Stomach (tissue), 4 donors: ENCODE results near the gene MYO1H.

Experiments
- CTCF ChIP-seq, 7 experiments: fragments of 450-650 bp in 4 of 7; fragments of 200-600 bp in 3 of 7; sonication (generic) in 3 of 7; IDR thresholded peaks; one replicate each; pipeline ENCODE4 v1.5.1; 2016 to 2019; ENCODE audit warnings: antibody characterized with exemption in 7 of 7, control low read depth in 2 of 7, mild to moderate bottlenecking in 1 of 7
- EP300 ChIP-seq: sonication (generic); formaldehyde crosslinking; IDR thresholded peaks from one replicate; pipeline ENCODE4 v1.6.1; 2017; ENCODE audit warnings: antibody characterized with exemption
- POLR2A ChIP-seq, 4 donors: fragments of 450-650 bp; IDR thresholded peaks; one replicate each; pipeline ENCODE4 v1.6.1; 2016; ENCODE audit warnings: antibody characterized with exemption in 4 of 4, control low read depth in 2 of 4, mild to moderate bottlenecking in 1 of 4, moderate library complexity in 1 of 4

GRCh38 chr12:109482491-109482890, 134.8 kb downstream of the MYO1H start:
- TF ChIP-seq CTCF (IDR thresholded peaks at IDR 0.05) (no peak), POLR2A (IDR thresholded peaks at IDR 0.05) (no peak), EP300 (no peak)
